Left forelimb (tissue), 1 donor: Measurements from ENCODE around the gene ULK4.

ENCODE experiments used
- DNase-seq: peaks from one replicate; pipeline ENCODE4 v3.0.0-alpha.2; 2018; ENCODE audit warnings: low spot score

Gene ULK4

GRCh38 chr3:41362638-41363559, 599.0 kb downstream of the ULK4 start:
- DNase-seq, result no peak

- DNase-seq, result no peak
Measured at GRCh38 chr3:41357271-41357670, 604.6 kb downstream of the ULK4 start.

GRCh38 chr3:41356775-41357174, 605.1 kb downstream of the ULK4 start:
- DNase-seq, result no peak

- DNase-seq, result no peak
Measured at GRCh38 chr3:41352510-41352909, 609.4 kb downstream of the ULK4 start.

GRCh38 chr3:41350441-41350840, 611.5 kb downstream of the ULK4 start:
- no peak for DNase-seq

- DNase-seq, result no peak
Measured at GRCh38 chr3:41348401-41348800, 613.5 kb downstream of the ULK4 start.

GRCh38 chr3:41346698-41347270, 615.1 kb downstream of the ULK4 start:
- DNase-seq, result no peak

GRCh38 chr3:41345788-41346187, 616.1 kb downstream of the ULK4 start:
- no peak for DNase-seq

- DNase-seq, result no peak
Measured at GRCh38 chr3:41339758-41340157, 622.1 kb downstream of the ULK4 start.

GRCh38 chr3:41338276-41338675, 623.6 kb downstream of the ULK4 start:
- DNase-seq, result no peak

GRCh38 chr3:41334426-41334825, 627.5 kb downstream of the ULK4 start:
- DNase-seq, result no peak

- DNase-seq, result no peak
Measured at GRCh38 chr3:41331041-41331440, 630.9 kb downstream of the ULK4 start.

GRCh38 chr3:41330465-41330864, 631.4 kb downstream of the ULK4 start:
- no peak for DNase-seq

GRCh38 chr3:41329881-41330280, 632.0 kb downstream of the ULK4 start:
- DNase-seq, result no peak

GRCh38 chr3:41328926-41329325, 633.0 kb downstream of the ULK4 start:
- DNase-seq, result no peak

- no peak for DNase-seq
Measured at GRCh38 chr3:41327718-41328117, 634.2 kb downstream of the ULK4 start.

- no peak for DNase-seq
Measured at GRCh38 chr3:41324156-41324475, 637.8 kb downstream of the ULK4 start.

- DNase-seq, result no peak
Measured at GRCh38 chr3:41323467-41324155, 638.3 kb downstream of the ULK4 start.

- no peak for DNase-seq
Measured at GRCh38 chr3:41321642-41321980, 640.3 kb downstream of the ULK4 start.

GRCh38 chr3:41320953-41321641, 640.8 kb downstream of the ULK4 start:
- no peak for DNase-seq

GRCh38 chr3:41318520-41318919, 643.4 kb downstream of the ULK4 start:
- no peak for DNase-seq

- no peak for DNase-seq
Measured at GRCh38 chr3:41317718-41318117, 644.2 kb downstream of the ULK4 start.

GRCh38 chr3:41317298-41317697, 644.6 kb downstream of the ULK4 start:
- DNase-seq, result no peak
